ENCODE measurements around the gene SALL3.
"Not testable (repeated sequence)": the region's sequence is repeated elsewhere in the genome, so short reads cannot be mapped to it uniquely, and the experiment has no call there.

Gene SALL3

GRCh38 chr18:78964727-78965126, 14.9 kb upstream of the SALL3 start:
- intact Hi-C loops (cut with DNase I); DNase-seq: not testable (repeated sequence)

GRCh38 chr18:78965260-78965659, 14.4 kb upstream of the SALL3 start:
- DNase-seq = no peak
- intact Hi-C loops (cut with DNase I) = no loop called here

- DNase-seq = no peak
- intact Hi-C loops (cut with DNase I) = no loop called here
Observed at GRCh38 chr18:78965917-78966792, 13.5 kb upstream of the SALL3 start.

GRCh38 chr18:78966793-78967106, 12.9 kb upstream of the SALL3 start:
- intact Hi-C loops (cut with DNase I) = no loop called here
- DNase-seq = no peak

GRCh38 chr18:78967692-78968091, 11.9 kb upstream of the SALL3 start:
- intact Hi-C loops (cut with DNase I) = no loop called here
- DNase-seq = no peak

GRCh38 chr18:78969574-78970315, 9.9 kb upstream of the SALL3 start:
- intact Hi-C loops (cut with DNase I) = no loop called here
- peak in 2 of 10 donors; percentile 45 to 75 for DNase-seq

GRCh38 chr18:78970774-78971333, 8.8 kb upstream of the SALL3 start:
- peak in 1 of 10 donors; percentile 43 for DNase-seq
- intact Hi-C loops (cut with DNase I) = no loop called here

- DNase-seq = no peak
- intact Hi-C loops (cut with DNase I) = no loop called here
Observed at GRCh38 chr18:78971511-78972245, 7.9 kb upstream of the SALL3 start.

GRCh38 chr18:78972385-78972918, 7.2 kb upstream of the SALL3 start:
- intact Hi-C loops (cut with DNase I) = no loop called here
- peak in 2 of 10 donors; percentile 65 for DNase-seq

- peak in 1 of 10 donors; percentile 60 for DNase-seq
- intact Hi-C loops (cut with DNase I) = no loop called here
Observed at GRCh38 chr18:78972930-78973331, 6.7 kb upstream of the SALL3 start.

GRCh38 chr18:78973357-78974083, 6.1 kb upstream of the SALL3 start:
- intact Hi-C loops (cut with DNase I) = no loop called here
- DNase-seq = peak in 2 of 10 donors; percentile 69 to 79

- peak in 1 of 10 donors; percentile 52 for DNase-seq
- intact Hi-C loops (cut with DNase I) = no loop called here
Observed at GRCh38 chr18:78974115-78974761, 5.4 kb upstream of the SALL3 start.

GRCh38 chr18:78975292-78975691, 4.3 kb upstream of the SALL3 start:
- intact Hi-C loops (cut with DNase I) = no loop called here
- DNase-seq = no peak

- no peak for DNase-seq
- intact Hi-C loops (cut with DNase I) = no loop called here
Observed at GRCh38 chr18:78975699-78976335, 3.8 kb upstream of the SALL3 start.

GRCh38 chr18:78976765-78977636, 2.6 kb upstream of the SALL3 start:
- intact Hi-C loops (cut with DNase I) = no loop called here
- peak in 2 of 10 donors; percentile 78 to 81 for DNase-seq

GRCh38 chr18:78977637-78978348, 1.8 kb upstream of the SALL3 start:
- DNase-seq = peak in 1 of 10 donors; percentile 52

More at GRCh38 chr18:78977637-78978348, 1.8 kb upstream of the SALL3 start:
- intact Hi-C loops (cut with DNase I) = no loop called here
